Measurements from ENCODE around the gene KRTAP10-3. TPM values are rescaled to one million over a fixed set of nuclear protein-coding genes. Genes with fewer than 3 reads are reported as not detected.

The KRTAP10-3 gene
- total RNA-seq, 1 experiment from 2014 or later = not detected

GRCh38 chr21:44511219-44511937 lies 47.2 kb downstream of the KRTAP10-3 start:
- H3K27ac ChIP-seq (ENCODE audit: low read length) = no peak overlapping the region
- H3K27me3 ChIP-seq (ENCODE audit: low read length) = no peaks in the 10 kb centered on the region
- no peak overlapping the region for H2AFZ ChIP-seq (ENCODE audit: low read length)
- no peaks in the 10 kb centered on the region for H3K36me3 ChIP-seq (ENCODE audit: insufficient read depth, low read length)
- H4K20me1 ChIP-seq (ENCODE audit: insufficient read depth, low read depth, low read length) = peaks cover 6% of the 10 kb centered on the region; the same call in 1 of the 2 replicates
- no peak overlapping the region for H3K4me2 ChIP-seq (ENCODE audit: low read depth, low read length, poor library complexity, severe bottlenecking)
- H3K4me3 ChIP-seq (ENCODE audit: low read length) = no peak overlapping the region
- no peak overlapping the region for H3K9ac ChIP-seq (ENCODE audit: low read length)
- no peak for DNase-seq
- H3K9me3 ChIP-seq (ENCODE audit: low read length) = no peaks in the 10 kb centered on the region
- H3K4me1 ChIP-seq (ENCODE audit: low read length) = peaks cover 6% of the 10 kb centered on the region
- no peaks in the 10 kb centered on the region for H3K79me2 ChIP-seq (ENCODE audit: low read length)
- no peaks in the 10 kb centered on the region for H3K9me2 ChIP-seq (replicated peaks; ENCODE audit: insufficient read depth, low read length)

- H3K4me3 ChIP-seq (ENCODE audit: low read length) = no peak overlapping the region
- H3K79me2 ChIP-seq (ENCODE audit: low read length) = no peaks in the 10 kb centered on the region
- no peaks in the 10 kb centered on the region for H3K9me2 ChIP-seq (replicated peaks; ENCODE audit: insufficient read depth, low read length)
- H3K4me1 ChIP-seq (ENCODE audit: low read length) = peaks cover 6% of the 10 kb centered on the region
- peak overlapping the region; percentile 41 for H3K4me2 ChIP-seq (ENCODE audit: low read depth, low read length, poor library complexity, severe bottlenecking)
- H3K9me3 ChIP-seq (ENCODE audit: low read length) = no peaks in the 10 kb centered on the region
- peaks cover 6% of the 10 kb centered on the region; the same call in 1 of the 2 replicates for H4K20me1 ChIP-seq (ENCODE audit: insufficient read depth, low read depth, low read length)
- peak; percentile 87 for DNase-seq
- no peak overlapping the region for H3K27ac ChIP-seq (ENCODE audit: low read length)
- H3K9ac ChIP-seq (ENCODE audit: low read length) = no peak overlapping the region
- no peaks in the 10 kb centered on the region for H3K36me3 ChIP-seq (ENCODE audit: insufficient read depth, low read length)
- H3K27me3 ChIP-seq (ENCODE audit: low read length) = no peaks in the 10 kb centered on the region
- no peak overlapping the region for H2AFZ ChIP-seq (ENCODE audit: low read length)
These were observed 47.9 kb downstream of the KRTAP10-3 start for GRCh38 chr21:44510508-44511218.

GRCh38 chr21:44510109-44510507 lies 48.5 kb downstream of the KRTAP10-3 start:
- H3K27me3 ChIP-seq (ENCODE audit: low read length) = no peaks in the 10 kb centered on the region
- no peak overlapping the region for H2AFZ ChIP-seq (ENCODE audit: low read length)
- peak overlapping the region; percentile 41 for H3K4me2 ChIP-seq (ENCODE audit: low read depth, low read length, poor library complexity, severe bottlenecking)
- no peaks in the 10 kb centered on the region for H3K79me2 ChIP-seq (ENCODE audit: low read length)
- no peak overlapping the region for H3K4me3 ChIP-seq (ENCODE audit: low read length)
- no peaks in the 10 kb centered on the region for H3K36me3 ChIP-seq (ENCODE audit: insufficient read depth, low read length)
- peaks cover 6% of the 10 kb centered on the region for H3K4me1 ChIP-seq (ENCODE audit: low read length)
- no peaks in the 10 kb centered on the region for H3K9me2 ChIP-seq (replicated peaks; ENCODE audit: insufficient read depth, low read length)
- H4K20me1 ChIP-seq (ENCODE audit: insufficient read depth, low read depth, low read length) = peaks cover 6% of the 10 kb centered on the region; the same call in 1 of the 2 replicates
- H3K9ac ChIP-seq (ENCODE audit: low read length) = no peak overlapping the region
- DNase-seq = no peak
- no peak overlapping the region for H3K27ac ChIP-seq (ENCODE audit: low read length)
- H3K9me3 ChIP-seq (ENCODE audit: low read length) = no peaks in the 10 kb centered on the region

- H3K9me3 ChIP-seq (ENCODE audit: low read length) = no peaks in the 10 kb centered on the region
- H2AFZ ChIP-seq (ENCODE audit: low read length) = no peak overlapping the region
- no peak overlapping the region for H3K27ac ChIP-seq (ENCODE audit: low read length)
- H3K4me1 ChIP-seq (ENCODE audit: low read length) = peaks cover 6% of the 10 kb centered on the region
- H3K9me2 ChIP-seq (replicated peaks; ENCODE audit: insufficient read depth, low read length) = no peaks in the 10 kb centered on the region
- no peaks in the 10 kb centered on the region for H3K79me2 ChIP-seq (ENCODE audit: low read length)
- no peak overlapping the region for H3K4me2 ChIP-seq (ENCODE audit: low read depth, low read length, poor library complexity, severe bottlenecking)
- H3K27me3 ChIP-seq (ENCODE audit: low read length) = no peaks in the 10 kb centered on the region
- H3K36me3 ChIP-seq (ENCODE audit: insufficient read depth, low read length) = no peaks in the 10 kb centered on the region
- H4K20me1 ChIP-seq (ENCODE audit: insufficient read depth, low read depth, low read length) = peaks cover 6% of the 10 kb centered on the region; the same call in 1 of the 2 replicates
- no peak overlapping the region for H3K4me3 ChIP-seq (ENCODE audit: low read length)
- no peak overlapping the region for H3K9ac ChIP-seq (ENCODE audit: low read length)
- DNase-seq = peak; percentile 48
These were observed 49.1 kb downstream of the KRTAP10-3 start for GRCh38 chr21:44509539-44509938.

- Histone ChIP-seq H4K20me1 (ENCODE audit: insufficient read depth, low read depth, low read length) (peaks cover 6% of the 10 kb centered on the region; the same call in 1 of the 2 replicates), H3K27ac (ENCODE audit: low read length) (no peak overlapping the region), H3K36me3 (ENCODE audit: insufficient read depth, low read length) (no peaks in the 10 kb centered on the region), H3K9ac (ENCODE audit: low read length) (no peak overlapping the region), H3K4me1 (ENCODE audit: low read length) (peaks cover 6% of the 10 kb centered on the region), H2AFZ (ENCODE audit: low read length) (no peak overlapping the region), H3K4me3 (ENCODE audit: low read length) (no peak overlapping the region), H3K27me3 (ENCODE audit: low read length) (no peaks in the 10 kb centered on the region), H3K4me2 (ENCODE audit: low read depth, low read length, poor library complexity, severe bottlenecking) (no peak overlapping the region), H3K9me2 (replicated peaks; ENCODE audit: insufficient read depth, low read length) (no peaks in the 10 kb centered on the region), H3K9me3 (ENCODE audit: low read length) (no peaks in the 10 kb centered on the region), H3K79me2 (ENCODE audit: low read length) (no peaks in the 10 kb centered on the region)
- DNase-seq = no peak
These were observed 49.7 kb downstream of the KRTAP10-3 start for GRCh38 chr21:44508711-44509445.

- no peak overlapping the region for H3K9ac ChIP-seq (ENCODE audit: low read length)
- no peak for DNase-seq
- H3K27ac ChIP-seq (ENCODE audit: low read length) = no peak overlapping the region
- H3K9me3 ChIP-seq (ENCODE audit: low read length) = no peaks in the 10 kb centered on the region
- H3K4me3 ChIP-seq (ENCODE audit: low read length) = no peak overlapping the region
- peaks cover 6% of the 10 kb centered on the region for H3K4me1 ChIP-seq (ENCODE audit: low read length)
- H3K36me3 ChIP-seq (ENCODE audit: insufficient read depth, low read length) = no peaks in the 10 kb centered on the region
- H4K20me1 ChIP-seq (ENCODE audit: insufficient read depth, low read depth, low read length) = peaks cover 6% of the 10 kb centered on the region; the same call in 1 of the 2 replicates
- no peak overlapping the region for H2AFZ ChIP-seq (ENCODE audit: low read length)
- H3K4me2 ChIP-seq (ENCODE audit: low read depth, low read length, poor library complexity, severe bottlenecking) = no peak overlapping the region
- no peaks in the 10 kb centered on the region for H3K27me3 ChIP-seq (ENCODE audit: low read length)
- no peaks in the 10 kb centered on the region for H3K79me2 ChIP-seq (ENCODE audit: low read length)
- H3K9me2 ChIP-seq (replicated peaks; ENCODE audit: insufficient read depth, low read length) = no peaks in the 10 kb centered on the region
These were observed 50.2 kb downstream of the KRTAP10-3 start for GRCh38 chr21:44508426-44508710.

Other genes with a start within 250 kb of the KRTAP10-3 start
- gene CFAP410, start 219.4 kb downstream of the KRTAP10-3 start, total RNA-seq (2014; rRNA removed; shearing (Covaris generic); ENCODE audit: low replicate concordance) = 7.9 and 12.8 TPM in 2 replicates
- 0.90 TPM in 1 of 2 replicates, not detected in the other for gene TRPM2, start 205.2 kb downstream of the KRTAP10-3 start, total RNA-seq (2014; rRNA removed; shearing (Covaris generic); ENCODE audit: low replicate concordance)
- gene LRRC3, start 103.3 kb downstream of the KRTAP10-3 start, total RNA-seq (2014; rRNA removed; shearing (Covaris generic); ENCODE audit: low replicate concordance) = not detected in 2 replicates
- not detected in 2 replicates for gene KRTAP10-1, start 18.6 kb downstream of the KRTAP10-3 start, total RNA-seq (2014; rRNA removed; shearing (Covaris generic); ENCODE audit: low replicate concordance)
- not detected in 2 replicates for gene KRTAP10-2, start 7.3 kb downstream of the KRTAP10-3 start, total RNA-seq (2014; rRNA removed; shearing (Covaris generic); ENCODE audit: low replicate concordance)
- gene KRTAP10-4, start 14.9 kb upstream of the KRTAP10-3 start, total RNA-seq (2014; rRNA removed; shearing (Covaris generic); ENCODE audit: low replicate concordance) = not detected in 2 replicates
- gene KRTAP10-5, start 21.8 kb upstream of the KRTAP10-3 start, total RNA-seq (2014; rRNA removed; shearing (Covaris generic); ENCODE audit: low replicate concordance) = not detected in 2 replicates
- not detected in 2 replicates for gene KRTAP10-6, start 33.7 kb upstream of the KRTAP10-3 start, total RNA-seq (2014; rRNA removed; shearing (Covaris generic); ENCODE audit: low replicate concordance)
- gene KRTAP10-7, start 41.8 kb upstream of the KRTAP10-3 start, total RNA-seq (2014; rRNA removed; shearing (Covaris generic); ENCODE audit: low replicate concordance) = not detected in 2 replicates
- not detected in 2 replicates for gene KRTAP10-8, start 53.3 kb upstream of the KRTAP10-3 start, total RNA-seq (2014; rRNA removed; shearing (Covaris generic); ENCODE audit: low replicate concordance)
- gene KRTAP10-9, start 68.3 kb upstream of the KRTAP10-3 start, total RNA-seq (2014; rRNA removed; shearing (Covaris generic); ENCODE audit: low replicate concordance) = not detected in 2 replicates
- not detected in 2 replicates for gene KRTAP10-10, start 78.6 kb upstream of the KRTAP10-3 start, total RNA-seq (2014; rRNA removed; shearing (Covaris generic); ENCODE audit: low replicate concordance)
- gene KRTAP10-11, start 87.6 kb upstream of the KRTAP10-3 start, total RNA-seq (2014; rRNA removed; shearing (Covaris generic); ENCODE audit: low replicate concordance) = not detected in 2 replicates
- not detected in 2 replicates for gene KRTAP12-4, start 95.9 kb upstream of the KRTAP10-3 start, total RNA-seq (2014; rRNA removed; shearing (Covaris generic); ENCODE audit: low replicate concordance)
- not detected in 2 replicates for gene KRTAP12-3, start 99.1 kb upstream of the KRTAP10-3 start, total RNA-seq (2014; rRNA removed; shearing (Covaris generic); ENCODE audit: low replicate concordance)
- gene KRTAP12-2, start 108.1 kb upstream of the KRTAP10-3 start, total RNA-seq (2014; rRNA removed; shearing (Covaris generic); ENCODE audit: low replicate concordance) = not detected in 2 replicates
- not detected in 2 replicates for gene KRTAP12-1, start 123.4 kb upstream of the KRTAP10-3 start, total RNA-seq (2014; rRNA removed; shearing (Covaris generic); ENCODE audit: low replicate concordance)
- not detected in 2 replicates for gene KRTAP10-12, start 138.4 kb upstream of the KRTAP10-3 start, total RNA-seq (2014; rRNA removed; shearing (Covaris generic); ENCODE audit: low replicate concordance)
- gene TSPEAR, start 152.8 kb upstream of the KRTAP10-3 start, total RNA-seq (2014; rRNA removed; shearing (Covaris generic); ENCODE audit: low replicate concordance) = not detected in 2 replicates
- 126 and 148 TPM in 2 replicates for gene UBE2G2, start 243.0 kb upstream of the KRTAP10-3 start, total RNA-seq (2014; rRNA removed; shearing (Covaris generic); ENCODE audit: low replicate concordance)